Stimulated activated CD4-positive, alpha-beta T cell treated with anti-CD3 and anti-CD28 coated beads, Interleukin-12 subunit alpha, Interleukin-12 subunit beta, amount 100 ng/mL, for 48 hours (primary cell): ENCODE results near the gene KLF16.
"Not testable (repeated sequence)": the region's sequence is repeated elsewhere in the genome, so short reads cannot be mapped to it uniquely, and the experiment has no call there.

Source experiments
- DNase-seq, 3 donors: peaks; one replicate each; pipeline ENCODE4 v3.0.0-alpha.2; 2020; ENCODE audit warnings: low read depth in 2 of 3, low spot score in 1 of 3

KLF16 gene

DNA sequence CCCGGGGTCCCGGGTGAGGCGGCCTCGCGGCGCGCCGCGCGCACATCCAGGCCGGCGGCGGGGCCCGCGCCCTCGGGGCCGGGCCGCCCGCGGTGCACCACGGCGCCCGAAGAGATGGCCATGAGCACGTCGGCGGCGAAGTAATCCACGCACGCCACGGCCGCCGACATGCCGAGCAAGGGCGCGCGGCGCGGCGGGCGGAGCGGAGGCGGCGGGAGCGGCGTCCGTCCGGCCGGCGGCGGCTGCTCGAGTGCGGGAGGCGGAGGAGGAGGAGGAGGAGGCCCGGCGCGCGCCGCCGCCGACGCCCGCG, at the start of gene KLF16:
Gene KLF16 (minus strand): TSS at position 252 of the 310 bp plus-strand sequence. CDS start 82 bp downstream, at position 170.
- no peak for DNase-seq

DNA sequence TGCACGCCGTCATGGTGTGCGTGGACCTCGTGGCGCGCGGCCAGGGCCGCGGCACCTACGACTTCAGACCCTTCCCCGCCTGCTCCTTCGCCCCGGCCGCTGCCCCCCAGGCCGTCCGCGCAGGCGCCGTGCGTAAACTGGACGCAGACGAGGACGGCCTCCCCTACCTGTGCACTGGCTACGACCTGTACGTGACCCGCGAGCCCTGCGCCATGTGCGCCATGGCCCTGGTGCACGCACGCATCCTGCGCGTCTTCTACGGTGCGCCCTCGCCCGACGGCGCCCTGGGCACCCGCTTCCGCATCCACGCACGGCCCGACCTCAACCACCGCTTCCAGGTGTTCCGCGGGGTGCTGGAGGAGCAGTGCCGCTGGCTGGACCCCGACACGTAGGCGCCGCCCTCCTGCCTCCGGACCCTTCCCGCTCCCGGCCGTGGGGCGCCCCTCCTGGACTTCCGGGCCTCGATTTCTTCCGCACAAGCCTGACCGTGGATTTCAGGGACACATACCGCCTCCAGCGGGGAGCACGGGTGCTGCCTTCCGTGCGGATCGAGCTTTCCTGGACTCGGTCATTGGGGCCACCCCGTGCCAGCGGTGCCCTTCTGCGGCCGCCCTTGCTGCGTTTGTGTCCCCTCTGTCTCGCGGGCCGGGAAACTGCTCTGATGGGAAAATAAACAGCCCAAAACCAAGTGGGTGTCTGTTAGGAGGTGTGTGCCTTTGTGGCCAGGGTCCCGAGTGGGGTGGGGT, 49.6 kb upstream of the KLF16 start:
- no peak for DNase-seq

DNA sequence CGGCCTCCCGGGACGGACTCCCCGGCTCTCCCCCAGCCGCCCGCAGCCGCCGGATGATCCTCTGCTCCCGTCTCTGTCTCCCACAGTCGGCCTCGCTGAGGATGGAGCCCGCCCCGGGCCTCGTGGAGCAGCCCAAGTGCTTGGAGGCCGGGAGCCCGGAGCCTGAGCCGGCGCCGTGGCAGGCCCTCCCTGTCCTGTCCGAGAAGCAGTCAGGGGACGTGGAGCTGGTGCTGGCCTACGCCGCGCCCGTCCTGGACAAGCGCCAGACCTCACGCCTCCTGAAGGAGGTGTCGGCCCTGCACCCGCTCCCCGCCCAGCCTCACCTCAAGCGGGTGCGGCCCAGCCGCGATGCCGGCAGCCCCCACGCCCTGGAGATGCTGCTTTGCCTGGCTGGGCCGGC, 48.6 kb upstream of the KLF16 start:
- DNase-seq = no peak

DNA sequence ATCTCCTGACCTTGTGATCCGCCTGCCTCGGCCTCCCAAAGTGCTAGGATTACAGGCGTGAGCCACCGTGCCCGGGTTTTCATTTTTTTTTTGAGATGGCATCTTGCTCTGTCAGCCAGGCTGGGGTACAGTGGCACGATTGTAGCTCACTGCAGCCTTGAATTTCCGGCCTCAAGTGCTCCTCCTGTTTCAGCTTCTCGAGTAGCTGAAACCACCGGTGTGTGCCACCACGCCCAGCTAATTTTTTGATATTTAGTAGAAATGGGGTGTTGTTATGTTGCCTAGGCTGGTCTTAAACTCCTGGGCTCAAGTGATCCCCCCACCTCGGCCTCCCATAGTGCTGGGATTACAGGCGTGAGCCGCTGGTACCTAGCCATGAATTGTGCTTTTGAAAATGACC, 47.7 kb upstream of the KLF16 start:
- no peak for DNase-seq

DNA sequence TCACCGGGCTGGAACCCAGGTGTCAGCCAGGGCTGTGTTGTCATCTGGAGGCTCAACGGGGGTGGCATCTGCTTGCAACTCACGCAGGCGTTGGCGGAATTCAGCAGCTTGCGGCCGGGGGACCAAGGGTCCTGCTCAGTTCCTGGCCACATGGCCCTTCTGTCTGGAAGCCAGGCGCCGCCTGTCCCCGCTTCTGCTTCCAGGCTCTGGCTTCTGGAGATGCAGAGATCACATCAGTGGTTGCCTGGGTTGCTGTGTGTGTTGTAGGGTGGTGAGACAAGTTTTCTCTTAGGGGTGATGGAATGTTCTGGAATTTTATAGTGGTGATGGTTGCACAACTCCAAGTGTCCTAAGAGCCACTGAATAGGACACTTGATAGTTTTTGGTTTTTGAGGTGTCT, 46.8 kb upstream of the KLF16 start:
- no peak for DNase-seq

DNA sequence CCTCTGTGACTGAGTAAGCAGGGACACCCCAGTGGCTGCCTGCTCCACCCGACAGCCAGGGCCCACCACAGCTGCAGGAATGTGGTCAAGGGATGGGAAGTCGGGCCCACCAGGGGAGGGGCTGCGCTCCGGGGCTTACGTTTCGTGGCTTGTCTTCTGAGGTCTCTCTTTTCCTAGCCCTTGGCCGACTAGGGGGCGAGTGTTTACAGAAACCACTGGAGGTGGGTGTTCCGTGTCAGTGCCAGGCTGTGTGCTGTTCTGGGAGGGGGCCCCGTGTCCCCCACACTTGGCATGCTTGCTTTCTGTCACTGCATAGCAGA, 46.3 kb upstream of the KLF16 start:
- no peak for DNase-seq

DNA sequence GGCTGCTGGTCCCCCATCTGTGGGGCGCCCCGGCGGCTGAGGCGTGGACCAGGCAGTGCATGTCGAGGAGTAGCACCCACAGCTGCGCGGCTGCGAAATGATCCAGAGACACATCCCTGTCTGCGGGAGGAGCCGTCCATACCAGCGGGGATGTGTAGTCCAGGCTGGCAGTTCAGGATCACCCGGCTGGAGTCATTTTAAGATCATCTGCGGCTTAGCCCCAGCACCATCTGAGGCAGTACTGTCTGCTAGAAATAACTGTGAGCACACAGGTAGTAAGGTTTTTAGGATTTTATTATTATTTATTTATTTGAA, 44.9 kb upstream of the KLF16 start:
- DNase-seq = no peak

DNA sequence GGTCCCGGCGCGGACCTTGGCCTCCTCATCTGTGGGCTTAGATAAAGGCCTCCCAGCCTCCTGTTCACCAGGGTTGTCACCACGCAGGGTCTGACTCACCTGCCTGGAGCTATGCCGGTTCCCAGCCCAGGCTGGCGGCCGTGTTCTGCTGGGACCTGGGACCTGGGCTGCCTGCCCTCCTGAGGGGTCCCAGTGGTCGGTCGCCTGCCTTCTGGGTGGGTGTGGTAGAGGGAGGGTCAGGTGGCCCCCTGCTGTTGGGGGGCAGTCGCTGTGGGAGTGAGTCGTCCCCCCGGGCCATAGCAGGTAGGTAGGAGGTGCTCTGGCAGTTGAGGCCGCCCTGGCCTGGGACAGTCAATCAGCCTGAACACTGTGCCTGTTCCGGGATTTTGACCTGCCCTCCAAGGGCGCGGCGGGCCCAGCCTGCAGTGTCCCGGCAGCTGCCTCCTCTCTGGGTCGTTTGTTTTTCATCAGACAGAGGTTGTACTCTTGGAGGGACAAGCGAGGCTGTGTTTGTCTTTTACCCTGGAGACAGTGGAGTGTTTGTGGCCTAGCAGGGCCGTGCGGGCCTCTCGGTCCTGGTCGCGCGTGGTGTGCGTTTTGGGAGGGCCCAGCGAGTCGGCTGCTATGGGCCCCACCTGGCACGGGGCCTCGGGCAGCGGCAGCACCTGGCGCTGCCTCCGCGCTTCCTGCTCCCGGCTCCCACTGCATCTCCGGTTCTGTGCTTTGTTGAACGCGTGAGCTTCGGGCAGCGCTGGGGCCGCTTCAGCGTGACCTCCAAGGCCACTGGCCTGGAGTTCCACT, 44.4 kb upstream of the KLF16 start:
- DNase-seq = no peak

DNA sequence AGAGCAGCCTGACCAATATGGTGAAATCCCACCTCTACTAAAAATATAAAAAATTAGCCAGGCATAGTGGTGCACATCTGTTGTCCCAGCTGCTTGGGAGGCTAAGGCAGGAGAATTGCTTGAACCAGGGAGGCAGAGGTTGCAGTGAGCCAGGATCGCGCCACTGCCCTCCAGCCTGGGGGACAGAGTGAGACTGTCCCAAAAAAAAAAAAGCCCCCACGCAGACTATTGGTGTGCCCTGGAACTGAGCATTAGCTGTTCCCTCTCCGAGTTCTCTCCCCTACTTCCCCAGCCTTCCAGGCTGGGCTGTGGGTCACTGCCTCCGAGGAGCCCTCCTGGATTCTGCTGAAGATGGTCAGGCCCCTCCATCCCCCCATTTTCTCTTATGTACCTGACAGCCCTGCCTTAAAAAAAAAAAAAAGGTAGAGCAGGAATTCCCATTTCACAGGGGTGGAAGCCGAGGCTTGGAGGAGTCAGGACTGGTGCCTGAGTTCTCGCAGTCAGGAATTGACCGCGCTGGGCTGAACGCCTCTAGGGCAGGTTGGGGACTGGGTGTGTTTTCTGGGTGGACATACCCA, 43.7 kb upstream of the KLF16 start:
- DNase-seq = no peak

DNA sequence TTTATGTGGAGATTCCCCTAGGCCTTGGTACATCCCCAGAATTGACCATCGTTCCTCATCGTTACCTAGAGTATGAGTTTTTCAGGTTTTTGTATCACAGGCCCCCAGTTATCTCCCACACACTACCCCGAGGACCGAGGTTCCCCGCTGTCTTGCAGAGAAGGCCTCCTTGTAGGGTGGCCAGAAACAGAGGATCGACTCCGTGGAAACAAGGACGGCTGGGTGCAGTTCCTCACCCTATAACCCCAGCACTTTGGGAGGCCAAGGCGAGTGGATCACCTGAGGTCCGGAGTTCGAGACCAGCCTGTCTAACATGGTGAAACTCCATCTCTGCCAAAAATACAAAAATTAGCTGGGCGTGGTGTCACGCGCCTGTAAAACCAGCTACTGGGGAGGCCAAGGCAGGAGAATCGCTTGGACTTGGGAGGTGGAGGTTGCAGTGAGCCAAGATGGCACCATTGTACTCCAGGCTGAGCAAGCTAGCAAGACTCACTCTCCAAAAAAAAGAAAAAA, 42.5 kb upstream of the KLF16 start:
- no peak for DNase-seq

DNA sequence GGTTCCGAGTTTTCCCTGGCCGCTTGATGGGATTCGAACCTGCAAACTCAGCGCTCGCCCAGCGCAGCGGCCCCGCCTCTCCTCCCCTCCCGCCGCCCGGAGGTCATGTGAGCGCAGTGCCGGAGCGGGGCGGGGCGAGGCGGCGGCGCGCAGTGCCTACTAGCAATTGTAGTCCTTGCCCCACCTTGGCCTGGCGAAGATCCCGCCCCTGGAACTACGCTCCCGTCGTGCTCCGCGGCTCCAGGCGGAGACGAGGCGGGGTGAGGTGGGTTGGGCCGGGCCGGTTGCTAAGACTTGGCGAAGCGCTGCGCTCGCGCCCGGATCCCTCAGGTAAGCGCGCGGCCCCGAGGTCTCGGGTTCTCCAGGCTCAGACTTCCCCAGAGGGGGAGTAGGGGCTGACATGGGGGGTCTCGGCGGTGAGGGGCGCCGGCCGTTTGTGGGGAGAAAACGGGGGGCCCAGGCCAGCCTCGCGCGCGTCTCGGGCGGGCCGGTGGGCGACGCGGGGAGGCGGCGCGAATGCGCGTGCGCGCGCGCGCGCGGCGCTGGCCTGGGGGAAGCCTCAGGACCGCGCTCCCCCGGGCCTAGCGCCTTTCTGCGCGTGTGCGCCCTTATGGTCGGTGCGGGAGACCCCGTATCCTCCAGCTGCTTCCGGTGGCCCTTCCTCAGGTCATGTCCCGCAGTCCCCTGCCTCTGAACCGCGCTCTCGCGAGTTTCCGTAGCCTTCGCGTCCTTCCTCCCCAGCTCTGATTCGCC, 41.9 kb upstream of the KLF16 start, which contains the start of the genes ADAT3 and SCAMP4:
Gene ADAT3 (plus strand): TSS at position 290 of the 753 bp plus-strand sequence. CDS start 6,649 bp downstream, outside the sequence.
Gene SCAMP4 (plus strand): TSS at position 290 of the 753 bp plus-strand sequence. CDS start 9,621 bp downstream, outside the sequence.
- DNase-seq = peak; percentile 96 to 99 (median 98)

DNA sequence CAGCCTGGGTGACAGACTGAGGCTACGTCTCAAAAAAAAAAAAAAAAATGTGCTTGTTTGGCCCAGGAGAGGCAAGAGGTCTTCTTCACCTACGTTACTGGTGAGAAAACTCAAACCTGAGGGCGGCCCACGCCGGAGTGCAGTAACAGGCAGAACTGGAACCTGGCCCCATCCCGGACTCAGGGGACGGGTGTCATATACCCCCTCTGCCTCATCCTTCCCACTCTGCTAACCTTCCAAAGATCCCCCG, 41.4 kb upstream of the KLF16 start:
- no peak for DNase-seq

DNA sequence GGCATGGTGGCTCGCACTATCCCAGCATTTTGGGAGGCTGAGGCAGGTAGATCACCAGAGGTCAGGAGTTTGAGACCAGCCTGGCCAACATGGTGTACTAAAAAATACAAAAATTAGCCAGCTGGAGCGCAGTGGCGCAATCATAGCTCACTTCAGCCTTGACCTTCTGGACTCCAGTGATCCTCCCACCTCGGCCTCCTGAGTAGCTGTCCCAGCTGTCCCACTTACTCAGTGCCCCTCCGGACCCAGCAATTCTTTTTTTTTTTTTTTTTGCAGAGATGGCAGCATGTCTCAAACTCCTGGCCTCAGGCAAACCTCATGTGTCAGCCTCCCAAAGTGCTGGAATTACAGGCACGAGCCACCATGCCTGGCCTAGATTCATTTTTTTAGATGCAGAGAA, 39.5 kb upstream of the KLF16 start:
- DNase-seq = no peak

DNA sequence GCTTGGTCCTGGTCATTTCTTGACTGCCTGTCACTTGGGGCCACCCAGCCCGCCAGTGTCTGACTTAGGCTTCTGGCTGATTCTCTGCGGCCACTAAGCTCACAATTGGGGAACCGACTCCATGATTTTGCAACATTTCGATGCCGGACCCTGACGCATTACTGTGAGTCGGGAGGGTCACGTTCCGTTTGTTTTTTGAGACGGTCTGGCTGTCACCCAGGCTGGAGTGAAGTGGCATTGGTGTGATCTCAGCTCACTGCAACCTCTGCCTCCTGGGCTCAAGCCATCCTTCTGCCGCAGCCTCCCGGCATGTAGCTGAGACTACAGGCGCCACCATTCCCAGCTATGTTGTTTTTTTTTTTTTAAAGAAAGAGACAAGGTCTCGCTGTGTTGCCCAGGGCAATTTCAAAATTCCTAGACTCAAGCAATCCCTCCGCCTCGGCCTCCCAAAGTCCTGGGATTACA, 38.6 kb upstream of the KLF16 start:
- DNase-seq = no peak

DNA sequence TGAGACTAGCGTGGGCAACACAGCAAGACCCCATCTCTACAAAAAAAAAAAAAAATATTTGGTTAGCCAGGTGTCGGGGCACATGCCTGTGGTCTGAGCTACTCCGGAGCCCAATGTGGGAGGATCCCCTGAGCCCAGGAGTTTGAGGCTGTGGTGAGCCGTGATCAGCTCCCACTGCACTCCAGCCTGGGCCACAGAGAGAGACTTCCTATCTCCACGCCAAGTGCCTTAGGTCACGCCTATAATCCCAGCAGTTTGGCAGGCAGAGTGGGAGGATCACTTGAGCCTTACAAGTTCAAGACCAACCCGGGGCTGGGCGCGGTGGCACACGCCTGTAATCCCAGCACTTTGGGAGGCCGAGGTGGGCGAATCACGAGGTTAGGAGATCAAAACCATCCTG, 33.1 kb upstream of the KLF16 start:
- no peak for DNase-seq

DNA sequence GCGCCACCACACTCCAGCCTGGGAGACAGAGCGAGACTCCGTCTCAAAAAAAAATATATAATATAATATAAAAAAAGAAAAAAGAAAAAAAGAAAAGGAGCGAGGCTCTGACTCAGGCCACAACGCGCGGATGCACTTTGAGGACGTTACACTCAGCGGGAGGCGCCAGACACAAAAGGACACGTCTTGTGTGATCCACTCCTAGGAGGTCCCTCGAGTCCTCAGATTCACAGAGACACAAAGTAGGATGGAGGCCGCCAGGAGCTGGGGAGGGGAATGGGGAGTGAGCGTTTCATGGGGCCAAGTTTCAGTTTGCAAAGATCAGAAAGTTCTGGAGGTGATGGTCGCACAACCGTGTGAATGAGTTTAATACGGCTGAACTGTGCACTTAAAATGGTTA, 30.4 kb upstream of the KLF16 start:
- no peak for DNase-seq

DNA sequence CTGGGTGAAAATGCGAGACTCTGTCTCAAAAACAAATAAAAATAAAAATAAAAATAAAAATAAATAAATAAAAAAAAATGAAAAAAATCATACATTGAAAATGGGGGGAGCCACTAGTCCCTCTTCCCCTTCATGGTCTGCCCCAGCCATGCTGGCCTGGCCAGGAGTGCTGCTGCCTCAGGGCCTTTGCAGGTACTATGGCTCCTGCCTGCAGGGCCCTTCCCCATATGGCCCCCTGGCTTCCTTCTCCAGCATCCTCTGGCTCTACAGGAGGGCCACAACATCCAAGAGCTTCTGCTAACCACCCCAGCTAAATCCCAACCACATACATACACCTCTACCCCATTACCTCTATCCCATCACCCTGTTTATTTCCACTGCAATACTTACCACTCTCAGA, 26.5 kb upstream of the KLF16 start:
- DNase-seq = no peak

DNA sequence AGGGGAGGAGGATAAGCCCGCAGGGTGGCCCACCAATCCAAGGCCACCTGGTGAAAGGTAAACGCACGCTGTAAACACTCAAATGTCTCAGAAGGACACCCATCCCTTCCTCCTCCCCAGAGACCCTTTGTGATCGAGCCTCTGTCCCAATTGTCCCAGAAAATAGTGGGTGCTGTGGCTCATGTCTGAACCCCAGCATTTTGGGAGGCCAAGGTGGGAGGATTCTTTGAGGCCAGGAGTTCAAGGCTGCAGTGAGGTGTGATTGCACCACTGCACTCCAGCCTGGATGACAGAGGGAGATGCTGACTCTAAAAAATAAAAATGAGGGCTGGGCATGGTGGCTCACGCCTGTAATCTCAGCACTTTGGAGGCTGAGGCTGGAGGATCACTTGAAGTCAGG, 25.0 kb upstream of the KLF16 start:
- no peak for DNase-seq

DNA sequence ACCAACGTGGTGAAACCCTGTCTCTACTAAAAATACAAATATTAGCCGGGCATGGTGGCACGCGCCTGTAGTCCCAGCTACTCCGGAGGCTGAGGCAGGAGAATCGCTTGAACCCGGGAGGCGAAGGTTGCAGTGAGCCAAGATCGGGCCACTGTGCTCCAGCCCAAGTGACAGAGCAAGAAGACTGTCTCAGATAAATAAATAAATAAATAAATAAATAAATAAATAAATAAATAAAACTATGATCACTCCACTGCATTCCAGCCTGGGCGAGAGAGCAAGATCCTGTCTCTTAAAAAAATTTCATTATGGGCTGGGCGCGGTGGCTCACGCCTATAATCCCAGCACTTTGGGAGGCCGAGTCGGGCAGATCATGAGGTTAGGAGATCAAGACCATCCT, 23.0 kb upstream of the KLF16 start:
- DNase-seq = not testable (repeated sequence)

DNA sequence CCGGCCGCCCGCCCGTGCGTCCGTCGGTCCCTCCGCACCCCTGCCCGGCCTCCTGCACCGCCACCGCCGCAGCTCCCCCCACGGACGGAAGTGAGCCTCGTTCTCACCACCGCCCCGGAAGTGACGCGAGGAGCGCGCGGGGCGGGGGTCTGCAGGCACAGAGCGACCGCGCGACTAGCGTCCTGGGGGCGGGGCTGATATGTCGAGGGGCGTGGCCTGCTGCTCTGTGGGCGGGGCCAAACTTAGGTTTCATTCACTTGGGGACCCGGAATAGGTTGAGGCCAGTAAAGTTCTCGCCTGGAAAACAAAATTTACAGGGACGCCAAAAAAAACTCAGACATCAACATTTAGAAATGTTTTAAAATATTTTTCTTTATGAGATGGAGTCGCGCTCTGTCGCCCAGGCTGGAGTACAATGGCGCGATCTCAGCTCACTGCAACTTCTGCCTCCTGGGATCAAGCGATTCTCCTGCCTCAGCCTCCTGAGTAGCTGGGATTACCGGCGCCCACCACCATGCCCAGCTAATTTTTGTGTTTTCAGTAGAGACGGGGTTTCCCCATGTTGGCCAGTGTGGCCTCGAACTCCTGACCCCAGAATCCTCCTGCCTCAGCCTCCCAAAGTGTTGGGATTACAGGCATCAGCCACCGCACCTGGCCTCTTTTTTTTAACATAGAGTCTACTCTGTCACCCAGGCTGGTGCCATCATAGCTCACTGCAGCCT, 22.2 kb upstream of the KLF16 start, which contains the start of gene ABHD17A:
Gene ABHD17A (minus strand): TSS at position 99 of the 722 bp plus-strand sequence. CDS start 3,930 bp downstream, outside the sequence.
- peak; percentile 92 to 98 (median 92) for DNase-seq
